HCT116 (cell line): ENCODE measurements around the gene MYO1E. TPM values are rescaled to one million over a fixed set of nuclear protein-coding genes. Genes with fewer than 3 reads are reported as not detected.

Experiments
- ATAC-seq: fragments of 200-7000 bp; cut with Tn5 transposase; 2 replicates; pipeline ENCODE4 v1.9.1; 2020; ENCODE audit warnings: mild to moderate bottlenecking, moderate library complexity
- BruUV-seq: library from RNA; stranded (reverse); fragments of 400-500 nt; replicated peaks from 2 replicates; lab custom pipeline; 2021; lab: Mats Ljungman, UMichigan
- CTCF ChIA-PET: fragments of 300-600 bp; sonication (Branson Sonifier 250); formaldehyde crosslinking; loops from one replicate; lab custom pipeline; 2021; ENCODE audit warnings: antibody characterized with exemption; lab: Charles Lee
- POLR2A ChIA-PET: fragments of 300-600, 350-600 bp; sonication (Branson Sonifier 250); formaldehyde crosslinking; loops from one replicate; lab custom pipeline; 2021; ENCODE audit warnings: antibody characterized with exemption; lab: Charles Lee
- RAD21 ChIA-PET, 2 experiments: fragments of 300-600 bp; sonication (Branson Sonifier 250); formaldehyde crosslinking; loops; one replicate each; lab custom pipeline; 2023; ENCODE audit warnings: low total read pairs in 2 of 2; ENCODE audit not compliant: uncharacterized antibody in 2 of 2, unreplicated experiment in 2 of 2, low non-redundant PET in 1 of 2; lab: Charles Lee
- DNase-seq: peaks from one replicate; pipeline ENCODE4 v3.0.0-alpha.2; 2010; ENCODE audit warnings: low read depth, low spot score
- H2AFZ ChIP-seq: fragments of 200-600 bp; shearing (Covaris generic), sonication (generic); 2 replicates; pipeline ENCODE4 v1.6.1; 2017; ENCODE audit warnings: low read depth, mixed run types, mixed read lengths, antibody characterized with exemption, low read length; ENCODE audit not compliant: poor library complexity, severe bottlenecking
- H3K27ac ChIP-seq: 2 replicates; pipeline ENCODE4 v1.5.1; 2012; ENCODE audit warnings: low read depth, low read length
- H3K27me3 ChIP-seq: fragments of 200-600 bp; sonication (generic); 2 replicates; pipeline ENCODE4 v1.6.1; 2016; ENCODE audit warnings: mixed run types, low read length, mixed read lengths; ENCODE audit not compliant: insufficient read depth
- H3K36me3 ChIP-seq, 2 experiments: fragments of 200-500 bp in 1 of 2; fragments of 200-600 bp in 1 of 2; sonication (Bioruptor generic) in 1 of 2; sonication (generic) in 1 of 2; 2 replicates each; pipeline versions ENCODE4 v1.5.1 to v1.6.1; 2014 to 2016; ENCODE audit warnings: low read length in 2 of 2, inconsistent platforms in 1 of 2, mixed read lengths in 1 of 2, mixed run types in 1 of 2; ENCODE audit not compliant: insufficient read depth in 2 of 2, control insufficient read depth in 1 of 2
- H3K4me1 ChIP-seq, 2 experiments: fragments of 200-600 bp in 1 of 2; sonication (generic) in 1 of 2; 2 replicates each; pipeline versions ENCODE4 v1.5.1 to v1.6.1; 2012 to 2017; ENCODE audit warnings: low read length in 2 of 2, inconsistent platforms in 1 of 2, mild to moderate bottlenecking in 1 of 2, mixed read lengths in 1 of 2, mixed run types in 1 of 2, moderate library complexity in 1 of 2; ENCODE audit not compliant: insufficient read depth in 2 of 2, control insufficient read depth in 1 of 2
- H3K4me2 ChIP-seq: fragments of 200-600 bp; sonication (generic); 2 replicates; pipeline ENCODE4 v1.6.1; 2017; ENCODE audit warnings: mixed run types, low read length, mixed read lengths
- H3K4me3 ChIP-seq, 2 experiments: fragments of 200-600 bp in 1 of 2; sonication (generic) in 1 of 2; replicated peaks in 1 of 2; 2 replicates each; pipeline ENCODE4 v1.5.1; 2011 to 2016; ENCODE audit warnings: low read length in 2 of 2, control low read depth in 1 of 2, low read depth in 1 of 2, mild to moderate bottlenecking in 1 of 2, mixed read lengths in 1 of 2, mixed run types in 1 of 2
- H3K79me2 ChIP-seq: fragments of 200-600 bp; sonication (generic); 2 replicates; pipeline ENCODE4 v1.6.1; 2017; ENCODE audit warnings: mild to moderate bottlenecking, mixed run types, low read length, moderate library complexity, mixed read lengths; ENCODE audit not compliant: insufficient read depth
- H3K9ac ChIP-seq: fragments of 200-600 bp; sonication (generic); 2 replicates; pipeline ENCODE4 v1.6.1; 2016; ENCODE audit warnings: low read length, mixed read lengths
- H3K9me2 ChIP-seq: fragments of 200-600 bp; sonication (generic), shearing (Covaris generic); 2 replicates; pipeline ENCODE4 v1.6.1; 2017; ENCODE audit warnings: mixed run types, mild to moderate bottlenecking, moderate library complexity; ENCODE audit not compliant: insufficient read depth
- H3K9me3 ChIP-seq, 2 experiments: fragments of 200-500 bp in 1 of 2; fragments of 200-600 bp in 1 of 2; sonication (Bioruptor generic) in 1 of 2; sonication (generic) in 1 of 2; 2 replicates each; pipeline ENCODE4 v1.6.1; 2014 to 2017; ENCODE audit warnings: low read length in 2 of 2, mixed read lengths in 2 of 2, inconsistent platforms in 1 of 2, low read depth in 1 of 2, mild to moderate bottlenecking in 1 of 2, mixed run types in 1 of 2, moderate library complexity in 1 of 2; ENCODE audit not compliant: control insufficient read depth in 1 of 2, insufficient read depth in 1 of 2
- H4K20me1 ChIP-seq: fragments of 200-600 bp; sonication (generic), shearing (Covaris generic); 2 replicates; pipeline ENCODE4 v1.6.1; 2017; ENCODE audit warnings: mixed run types, mild to moderate bottlenecking, moderate library complexity; ENCODE audit not compliant: insufficient read depth
- ATF3 ChIP-seq: IDR thresholded peaks from 2 replicates; pipeline ENCODE4 v1.6.1; 2012
- CTCF ChIP-seq, 3 experiments: fragments of 200-600 bp in 1 of 3; sonication (generic) in 1 of 3; IDR thresholded peaks in 2 of 3; conservative IDR thresholded peaks in 1 of 3; 2 replicates each; pipeline ENCODE4 v1.5.1; 2012 to 2017; ENCODE audit warnings: low read depth in 2 of 3, low read length in 2 of 3, antibody characterized with exemption in 1 of 3, borderline replicate concordance in 1 of 3, control low read depth in 1 of 3, mild to moderate bottlenecking in 1 of 3, mixed read lengths in 1 of 3, mixed run types in 1 of 3, moderate library complexity in 1 of 3; ENCODE audit not compliant: insufficient read depth in 1 of 3
- EGR1 ChIP-seq: IDR thresholded peaks from 2 replicates; pipeline ENCODE4 v1.6.1; 2012; ENCODE audit warnings: low read depth
- ELF1 ChIP-seq: IDR thresholded peaks from 2 replicates; pipeline ENCODE4 v1.6.1; 2012; ENCODE audit warnings: low read depth, borderline replicate concordance
- EZH2 ChIP-seq: fragments of 200-600 bp; sonication (generic); IDR thresholded peaks from 2 replicates; pipeline ENCODE4 v1.6.1; 2017; ENCODE audit warnings: antibody characterized with exemption, mixed run types
- EZH2phosphoT487 ChIP-seq: fragments of 200-600 bp; IDR thresholded peaks from 2 replicates; pipeline ENCODE4 v1.6.1; 2018; ENCODE audit warnings: antibody characterized with exemption, borderline replicate concordance
- FOSL1 ChIP-seq: IDR thresholded peaks from 2 replicates; pipeline ENCODE4 v1.6.1; 2012; ENCODE audit warnings: low read depth
- POLR2A ChIP-seq: IDR thresholded peaks from 2 replicates; pipeline ENCODE4 v1.7.0; 2011; ENCODE audit warnings: borderline replicate concordance; ENCODE audit not compliant: insufficient read depth, insufficient read length; ENCODE audit errors: extremely low read depth
- POLR2AphosphoS5 ChIP-seq: IDR thresholded peaks from 2 replicates; pipeline ENCODE4 v1.6.1; 2011; ENCODE audit warnings: mild to moderate bottlenecking, low read depth, low read length, moderate library complexity
- RAD21 ChIP-seq: IDR thresholded peaks from 2 replicates; pipeline ENCODE4 v1.6.1; 2012; ENCODE audit warnings: low read depth, mild to moderate bottlenecking
- REST ChIP-seq: IDR thresholded peaks from 2 replicates; pipeline ENCODE4 v1.6.1; 2012; ENCODE audit warnings: low read depth
- SRF ChIP-seq: IDR thresholded peaks from 2 replicates; pipeline ENCODE4 v1.6.1; 2012; ENCODE audit warnings: low read depth
- ZFX ChIP-seq: fragments of 450-650 bp; IDR thresholded peaks from 2 replicates; pipeline ENCODE4 v1.6.1; 2017
- ZNF274 ChIP-seq: fragments of 200-500 bp; sonication (Bioruptor generic); IDR thresholded peaks from 2 replicates; pipeline ENCODE4 v1.6.1; 2014; ENCODE audit warnings: mild to moderate bottlenecking, low read depth, low read length, inconsistent platforms
- intact Hi-C: fragments of 100-400 bp; cut with micrococcal nuclease; formaldehyde crosslinking; loops from 2 replicates; pipeline ENCODE4 v1.10.0; 2022
- total RNA-seq: library from RNA; stranded (reverse); gene quantifications from one replicate; pipeline ENCODE4 v1.2.1, GENCODE V29; 2021; ENCODE audit not compliant: unreplicated experiment

Gene MYO1E
- total RNA-seq, 1 experiment from 2014 or later, result 182 TPM

GRCh38 chr15:59137566-59137965 lies 235.1 kb downstream of the MYO1E start:
- H3K27me3 ChIP-seq, result no peaks in the 10 kb centered on the region
- H3K4me2 ChIP-seq, result no peak overlapping the region
- H2AFZ ChIP-seq, result no peak overlapping the region
- H3K4me3 ChIP-seq, result no peak overlapping the region
- intact Hi-C loops, result loop anchor here (10.0 kb wide), 1 partner anchor 913 kb away; no protein-coding TSS in a partner anchor
- TF ChIP-seq POLR2AphosphoS5 (no peak), REST (no peak), POLR2A (no peak), EZH2 (no peak), EGR1 (no peak), ATF3 (no peak), EZH2phosphoT487 (no peak), ZFX (no peak), RAD21 (no peak), ELF1 (no peak), SRF (no peak), FOSL1 (no peak), ZNF274 (no peak), CTCF (IDR thresholded peaks at IDR 0.05 in 2 of 3, conservative IDR thresholded peaks at IDR 0.05 in 1 of 3; ENCODE audit: borderline replicate concordance in 1 of 3, insufficient read depth in 1 of 3, low read depth in 2 of 3, low read length in 2 of 3) (no peak)
- H3K27ac ChIP-seq, result no peak overlapping the region
- CTCF ChIA-PET, result interaction anchor here (1.0 to 1.5 kb wide), 2 partner anchors 391 to 910 kb away, joined by 3 to 7 read pairs; no protein-coding TSS in a partner anchor
- H3K36me3 ChIP-seq, result peaks cover 17 to 28% of the 10 kb centered on the region in 2 experiments; a peak in 3 of 4 replicates
- no peak overlapping the region for H3K9ac ChIP-seq
- peaks cover 6% of the 10 kb centered on the region; the same call in 1 of the 2 replicates for H3K79me2 ChIP-seq
- DNase-seq, result no peak
- H3K9me2 ChIP-seq, result no peaks in the 10 kb centered on the region
- peaks cover 0 to 6% of the 10 kb centered on the region in 2 experiments; a peak in 1 of 4 replicates for H3K4me1 ChIP-seq
- H4K20me1 ChIP-seq, result no peaks in the 10 kb centered on the region
- RAD21 ChIA-PET, result no interaction called here
- BruUV-seq, result no TSS peak
- ATAC-seq, result no peak
- no peaks in the 10 kb centered on the region for H3K9me3 ChIP-seq
- POLR2A ChIA-PET, result no interaction called here
